ENCODE data around the gene RASA2.
"Not testable (repeated sequence)": the region's sequence is repeated elsewhere in the genome, so short reads cannot be mapped to it uniquely, and the experiment has no call there.

The RASA2 gene

DNA sequence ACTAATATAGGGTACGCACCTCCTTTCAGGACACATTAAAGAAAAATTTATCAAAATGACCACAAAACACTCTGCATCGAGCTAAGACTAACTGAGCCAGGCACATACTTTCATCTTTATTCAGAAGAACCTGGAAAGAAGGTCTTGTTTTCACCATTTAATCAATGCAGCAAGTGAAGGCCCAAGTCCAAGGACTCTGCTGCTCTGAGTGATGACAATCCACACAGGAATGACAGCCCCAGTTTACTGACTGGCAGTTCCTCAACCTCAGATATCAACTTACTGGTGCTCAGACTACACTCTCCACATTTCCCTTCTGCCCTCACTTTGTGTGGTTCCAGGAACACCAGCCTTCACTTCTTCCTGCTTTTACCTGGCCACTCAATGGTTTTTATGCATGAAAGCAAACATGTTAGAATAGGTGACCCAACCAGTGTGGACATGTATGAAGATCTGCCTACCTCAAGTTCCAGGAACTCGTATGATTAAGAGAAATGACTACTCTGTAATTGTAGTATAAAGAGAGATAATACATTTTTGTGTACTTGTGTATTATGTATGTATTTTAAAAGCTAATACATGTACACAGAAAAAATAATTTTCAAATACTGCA is 29.1 kb upstream of the RASA2 start:
- no peak for DNase-seq (ENCODE audit: low read depth in 3 of 3, low spot score in 1 of 3)

- DNase-seq (ENCODE audit: low read depth in 3 of 3, low spot score in 1 of 3), result no peak
Observed at GRCh38 chr3:141459008-141459407, 27.8 kb upstream of the RASA2 start.

DNA sequence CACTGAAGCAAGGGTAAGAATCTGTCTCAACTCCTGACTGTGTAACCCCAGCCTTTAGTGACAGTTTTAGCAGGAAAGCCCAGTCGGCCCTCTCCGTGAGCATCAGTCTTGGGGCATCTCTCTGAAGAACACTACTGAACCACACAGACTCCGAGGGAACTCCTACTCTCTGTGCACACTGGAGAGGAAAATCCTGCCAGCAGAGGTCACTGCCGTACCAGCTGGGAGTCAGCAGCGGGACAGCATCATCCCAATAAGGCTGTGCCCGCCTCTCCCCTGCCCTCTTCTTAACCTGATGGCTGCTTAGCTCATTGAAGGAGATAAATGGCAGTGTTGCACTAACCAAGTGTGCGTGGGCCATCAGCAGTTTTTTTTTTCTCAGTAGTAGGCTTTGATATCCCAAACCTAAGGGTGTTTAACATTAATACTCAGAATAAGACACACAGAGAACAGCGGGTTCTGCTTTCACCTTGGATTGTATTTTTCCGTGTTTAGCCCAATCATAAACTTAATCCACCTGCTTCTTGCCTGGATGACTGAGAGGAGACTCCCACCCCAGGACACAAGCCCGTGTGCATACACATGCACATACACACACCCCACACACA is 26.6 kb upstream of the RASA2 start:
- DNase-seq (ENCODE audit: low read depth in 3 of 3, low spot score in 1 of 3), result peak; percentile 72 to 81 (median 76)

- no peak for DNase-seq (ENCODE audit: low read depth in 3 of 3, low spot score in 1 of 3)
Observed at GRCh38 chr3:141462176-141462859, 24.5 kb upstream of the RASA2 start.

DNA sequence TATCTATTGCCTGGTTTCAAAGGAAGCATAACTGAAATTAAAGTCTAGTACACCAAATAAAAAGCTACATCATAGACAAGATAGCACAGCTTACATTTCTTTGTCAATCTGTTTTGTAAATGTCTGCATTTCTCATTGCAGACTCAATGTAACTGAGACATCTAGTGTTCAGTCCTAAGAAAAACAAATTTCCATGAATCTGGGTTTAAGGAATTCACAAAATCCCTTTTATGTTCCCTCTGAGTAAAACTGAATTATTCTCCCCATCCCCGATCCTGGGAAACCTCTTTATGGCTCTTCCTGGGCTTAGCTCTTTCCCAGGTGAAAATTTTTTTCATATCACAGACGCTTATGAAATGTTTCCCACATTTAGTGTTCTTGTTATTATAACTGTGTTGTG is 21.6 kb upstream of the RASA2 start:
- DNase-seq (ENCODE audit: low read depth in 3 of 3, low spot score in 1 of 3), result no peak

- no peak for DNase-seq (ENCODE audit: low read depth in 3 of 3, low spot score in 1 of 3)
Observed at GRCh38 chr3:141466633-141467169, 20.1 kb upstream of the RASA2 start.

DNA sequence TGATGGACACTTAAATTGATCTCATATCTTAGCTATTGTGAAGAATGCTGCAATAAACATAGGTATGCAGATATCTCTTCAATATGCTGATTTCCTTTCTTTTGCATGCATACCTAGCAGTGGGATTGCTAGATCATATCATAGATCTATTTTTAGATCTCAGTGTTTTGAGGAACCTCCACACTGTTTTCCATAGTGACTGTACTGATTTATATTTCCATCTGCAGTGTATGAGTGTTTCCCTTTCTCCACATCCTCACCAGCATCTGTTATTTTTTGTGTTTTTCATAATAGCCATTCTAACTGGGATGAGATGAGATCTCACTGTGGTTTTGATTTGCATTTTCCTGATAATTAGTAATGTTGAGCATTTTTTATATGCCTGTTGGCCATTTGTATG is 17.1 kb upstream of the RASA2 start:
- DNase-seq (ENCODE audit: low read depth in 3 of 3, low spot score in 1 of 3), result no peak

- DNase-seq (ENCODE audit: low read depth in 3 of 3, low spot score in 1 of 3), result no peak
Observed at GRCh38 chr3:141471160-141471559, 15.7 kb upstream of the RASA2 start.

GRCh38 chr3:141476033-141476432 is 10.8 kb upstream of the RASA2 start:
- DNase-seq (ENCODE audit: low read depth in 3 of 3, low spot score in 1 of 3), result no peak

DNA sequence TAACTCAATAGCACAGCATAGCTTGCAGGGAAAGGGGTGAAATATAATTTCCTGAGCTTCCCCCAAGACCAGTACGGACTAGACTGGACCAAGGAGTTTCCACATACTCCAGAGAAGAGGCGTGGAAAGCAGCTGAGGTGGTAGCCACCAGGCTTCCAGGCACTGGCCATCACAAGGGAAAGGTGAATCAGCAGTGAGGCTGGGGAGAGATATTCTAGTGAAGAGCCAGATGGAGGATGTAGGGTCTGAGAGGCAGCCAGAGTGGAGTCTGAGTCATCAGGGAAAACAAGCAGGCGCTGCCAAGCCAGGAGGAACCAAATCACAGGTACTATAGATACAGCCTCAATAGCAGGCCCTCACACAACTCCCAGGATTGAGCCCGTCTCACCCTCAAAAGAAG is 9.6 kb upstream of the RASA2 start:
- no peak for DNase-seq (ENCODE audit: low read depth in 3 of 3, low spot score in 1 of 3)

- no peak for DNase-seq (ENCODE audit: low read depth in 3 of 3, low spot score in 1 of 3)
Observed at GRCh38 chr3:141478139-141478538, 8.7 kb upstream of the RASA2 start.

DNA sequence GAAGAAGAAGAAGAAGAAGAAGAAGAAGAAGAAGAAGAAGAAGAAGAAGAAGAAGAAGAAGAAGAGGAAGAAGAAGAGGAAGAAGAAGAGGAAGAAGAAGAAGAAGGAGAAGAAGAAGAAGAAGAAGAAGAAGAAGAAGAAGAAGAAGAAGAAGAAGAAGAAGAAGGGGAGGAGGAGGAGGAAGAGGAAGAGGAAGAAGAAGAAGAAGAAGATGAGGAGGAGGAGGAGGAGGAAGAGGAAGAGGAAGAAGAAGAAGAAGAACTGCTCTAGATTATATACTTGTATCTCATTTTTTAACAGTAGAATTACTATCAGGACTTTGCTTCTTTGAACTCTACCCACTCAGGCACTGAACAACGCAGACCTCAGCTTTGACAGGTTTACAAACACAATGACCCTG is 8.0 kb upstream of the RASA2 start:
- DNase-seq (ENCODE audit: low read depth in 3 of 3, low spot score in 1 of 3), result not testable (repeated sequence)

DNA sequence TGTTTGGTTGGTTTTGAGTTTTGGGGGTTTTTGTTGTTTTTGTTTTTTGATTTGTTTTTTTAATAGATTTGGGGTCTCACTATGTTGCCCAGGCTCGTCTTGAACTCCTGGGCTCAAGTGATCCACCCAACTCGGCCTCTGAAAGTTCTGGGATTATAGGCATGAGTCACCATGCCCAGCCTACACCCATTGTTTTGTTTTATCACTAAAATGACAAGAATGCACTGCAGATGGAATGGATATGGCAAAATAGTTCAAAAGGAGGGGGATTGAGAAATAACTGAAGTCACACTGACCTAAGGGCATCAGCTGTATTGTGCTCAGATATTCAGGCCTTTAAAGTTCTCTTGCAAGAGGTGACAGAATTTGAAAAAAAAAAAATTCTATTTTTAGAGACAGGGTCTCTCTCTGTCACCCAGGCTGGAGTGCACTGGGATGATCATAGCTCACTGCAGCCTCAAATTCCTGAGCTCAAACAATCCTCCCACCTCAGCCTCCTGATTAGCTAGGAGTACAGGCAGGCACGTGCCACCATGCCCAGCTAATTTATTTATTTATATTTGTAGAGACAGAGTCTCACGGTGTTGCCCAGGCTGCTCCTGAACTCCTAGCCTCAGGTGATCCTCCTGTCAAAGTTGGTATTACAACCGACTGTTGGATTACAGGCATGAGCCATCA is 4.4 kb upstream of the RASA2 start:
- no peak for DNase-seq (ENCODE audit: low read depth in 3 of 3, low spot score in 1 of 3)

- DNase-seq (ENCODE audit: low read depth in 3 of 3, low spot score in 1 of 3), result no peak
Observed at GRCh38 chr3:141484701-141485287, 2.0 kb upstream of the RASA2 start.

- DNase-seq (ENCODE audit: low read depth in 3 of 3, low spot score in 1 of 3), result no peak
Observed at GRCh38 chr3:141485641-141486495, 959 bp upstream of the RASA2 start.

DNA sequence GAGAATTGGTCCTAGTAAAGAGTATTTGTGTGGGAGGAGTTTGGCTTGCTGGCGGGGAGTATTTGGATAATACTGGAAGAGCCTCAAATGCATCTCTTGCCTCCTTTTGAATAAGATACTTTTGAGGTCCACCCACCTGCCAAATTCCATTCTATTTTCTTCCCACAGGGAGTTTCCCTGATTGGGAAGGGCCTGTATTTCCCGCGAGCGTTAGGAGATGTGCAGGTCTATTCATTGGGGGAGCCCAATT is 406 bp upstream of the RASA2 start:
- no peak for DNase-seq (ENCODE audit: low read depth in 3 of 3, low spot score in 1 of 3)

GRCh38 chr3:141487521-141488252 is 860 bp downstream of the RASA2 start:
- peak; percentile 57 to 64 (median 61) for DNase-seq (ENCODE audit: low read depth in 3 of 3, low spot score in 1 of 3)

DNA sequence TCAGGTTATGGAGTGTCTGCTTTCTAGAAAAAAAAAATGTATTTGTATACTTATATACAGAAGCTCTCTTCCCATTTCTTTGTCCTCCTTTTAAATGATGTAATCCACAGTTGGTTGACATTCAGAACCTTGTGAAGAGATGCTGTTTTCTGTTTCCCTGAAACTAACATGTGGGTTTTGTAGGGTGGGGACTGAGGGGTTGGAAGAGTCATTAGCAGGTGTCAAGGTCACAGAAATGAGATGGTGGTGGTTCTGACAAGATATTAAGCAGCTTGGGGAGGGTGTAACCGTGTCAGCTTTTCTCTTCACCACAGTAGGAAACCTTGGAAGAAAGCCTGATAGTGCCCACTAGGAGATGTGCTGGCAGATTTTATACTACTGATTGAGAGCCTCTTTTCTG is 2.4 kb downstream of the RASA2 start:
- no peak for DNase-seq (ENCODE audit: low read depth in 3 of 3, low spot score in 1 of 3)

DNA sequence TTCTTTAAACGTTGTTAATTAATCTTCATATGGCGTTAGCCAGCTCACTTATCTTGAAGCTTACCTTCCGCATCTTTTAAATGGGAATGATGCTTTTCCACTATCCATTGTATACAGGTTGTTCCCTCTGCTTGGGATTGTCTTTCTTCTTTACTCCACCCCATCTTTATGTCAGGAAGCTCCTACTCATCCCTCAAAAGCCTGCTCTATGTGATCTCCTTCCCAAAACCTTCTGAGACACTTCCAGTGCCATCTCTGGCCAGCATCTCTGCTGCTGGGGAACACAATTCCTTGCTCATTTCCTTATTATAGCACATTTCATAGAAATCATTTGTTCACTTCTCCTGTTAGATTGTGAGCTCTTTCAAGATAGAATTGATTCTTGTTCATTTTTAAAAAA is 4.3 kb downstream of the RASA2 start:
- DNase-seq (ENCODE audit: low read depth in 3 of 3, low spot score in 1 of 3), result no peak

DNA sequence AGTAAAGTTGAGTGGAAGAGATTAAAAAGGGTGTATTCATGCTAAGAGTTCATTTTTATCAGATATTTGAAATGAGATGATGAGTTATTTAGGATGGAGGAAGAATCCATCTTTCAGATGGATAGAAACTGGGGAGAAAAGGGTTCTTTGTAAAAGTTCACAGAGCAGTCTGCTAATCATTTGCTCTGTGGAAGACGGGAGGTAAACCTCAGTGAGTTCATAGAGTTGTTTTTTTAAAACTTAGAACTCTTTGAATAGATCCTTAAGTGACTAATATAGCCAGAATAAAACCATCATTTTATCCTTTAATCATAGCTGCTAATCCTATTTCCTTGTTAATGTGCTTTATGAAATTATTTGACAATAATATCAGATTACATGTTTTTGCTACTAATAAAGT is 5.1 kb downstream of the RASA2 start:
- DNase-seq (ENCODE audit: low read depth in 3 of 3, low spot score in 1 of 3), result no peak
